ENCODE measurements around the gene DOCK11. TPM values are rescaled to one million over a fixed set of nuclear protein-coding genes. Genes with fewer than 3 reads are reported as not detected.

Gene DOCK11
- total RNA-seq, 4 donors from 2014 or later: 13.1 to 33.1 (median 25.4) TPM

DNA sequence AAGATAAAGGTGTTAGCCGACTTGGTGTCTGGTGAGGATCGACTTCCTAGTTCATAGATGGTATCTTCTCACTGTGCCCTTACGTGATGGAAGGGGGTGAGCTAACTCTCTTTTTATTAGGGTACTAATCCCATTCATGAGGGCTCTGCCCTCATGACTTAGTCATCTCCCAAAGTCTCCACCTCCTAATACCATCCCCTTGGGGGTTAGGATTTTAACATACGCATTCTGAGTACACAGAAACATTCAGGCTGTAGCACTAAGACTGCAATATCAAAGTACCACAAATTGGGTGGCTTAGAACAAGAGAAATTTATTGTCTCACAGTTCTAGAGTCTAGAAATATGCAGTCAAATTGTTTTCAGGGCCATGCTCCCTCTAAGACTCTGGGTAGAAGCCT, 173.8 kb downstream of the DOCK11 start:
- H3K36me3 ChIP-seq: no peaks in the 10 kb centered on the region
- no peak for DNase-seq
- H3K9me3 ChIP-seq: no peaks in the 10 kb centered on the region
- H3K4me1 ChIP-seq: no peaks in the 10 kb centered on the region
- H3K27me3 ChIP-seq: peaks cover 0 to 9% of the 10 kb centered on the region in 2 donors
- H3K27ac ChIP-seq: no peak overlapping the region
- no peak overlapping the region for H3K4me3 ChIP-seq
- TF ChIP-seq POLR2A (IDR thresholded peaks at IDR 0.05): no peak
- TF ChIP-seq, protein P1, sequence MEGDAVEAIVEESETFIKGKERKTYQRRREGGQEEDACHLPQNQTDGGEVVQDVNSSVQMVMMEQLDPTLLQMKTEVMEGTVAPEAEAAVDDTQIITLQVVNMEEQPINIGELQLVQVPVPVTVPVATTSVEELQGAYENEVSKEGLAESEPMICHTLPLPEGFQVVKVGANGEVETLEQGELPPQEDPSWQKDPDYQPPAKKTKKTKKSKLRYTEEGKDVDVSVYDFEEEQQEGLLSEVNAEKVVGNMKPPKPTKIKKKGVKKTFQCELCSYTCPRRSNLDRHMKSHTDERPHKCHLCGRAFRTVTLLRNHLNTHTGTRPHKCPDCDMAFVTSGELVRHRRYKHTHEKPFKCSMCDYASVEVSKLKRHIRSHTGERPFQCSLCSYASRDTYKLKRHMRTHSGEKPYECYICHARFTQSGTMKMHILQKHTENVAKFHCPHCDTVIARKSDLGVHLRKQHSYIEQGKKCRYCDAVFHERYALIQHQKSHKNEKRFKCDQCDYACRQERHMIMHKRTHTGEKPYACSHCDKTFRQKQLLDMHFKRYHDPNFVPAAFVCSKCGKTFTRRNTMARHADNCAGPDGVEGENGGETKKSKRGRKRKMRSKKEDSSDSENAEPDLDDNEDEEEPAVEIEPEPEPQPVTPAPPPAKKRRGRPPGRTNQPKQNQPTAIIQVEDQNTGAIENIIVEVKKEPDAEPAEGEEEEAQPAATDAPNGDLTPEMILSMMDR (IDR thresholded peaks at IDR 0.05): no peak
- intact Hi-C loops (cut with DNase I; ENCODE audit: low total_unique reads): no loop called here

DNA sequence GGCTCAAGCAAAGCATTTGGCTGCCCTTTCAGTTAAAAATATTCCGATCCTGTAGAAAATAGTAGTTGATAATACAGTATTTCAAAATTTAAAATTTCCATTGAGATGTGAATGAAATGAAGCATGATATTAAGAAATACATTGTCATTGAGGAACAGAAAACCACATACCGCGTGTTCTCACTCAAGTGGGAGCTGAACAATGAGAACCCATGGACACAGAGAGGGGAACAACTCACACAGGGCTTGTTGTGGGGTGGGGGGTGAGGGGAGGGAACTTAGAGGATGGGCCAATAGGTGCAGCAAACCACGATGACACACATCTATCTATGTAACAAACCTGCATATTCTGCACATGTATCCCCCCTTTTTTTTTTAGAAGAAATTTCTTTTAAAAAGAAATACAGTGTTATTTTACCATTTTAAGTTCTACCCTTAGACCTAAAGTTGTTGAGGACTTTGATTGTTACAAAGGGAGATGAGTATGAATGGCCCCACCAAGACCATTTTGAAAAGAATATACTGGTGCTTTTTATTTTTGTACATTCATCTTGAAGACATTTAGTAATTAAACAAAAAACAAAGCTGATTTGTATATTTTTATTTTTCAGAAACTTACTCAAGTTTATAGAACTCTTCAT, 179.8 kb downstream of the DOCK11 start:
- no peaks in the 10 kb centered on the region for H3K9me3 ChIP-seq
- TF ChIP-seq POLR2A (IDR thresholded peaks at IDR 0.05): no peak
- TF ChIP-seq, protein P1 (IDR thresholded peaks at IDR 0.05): no peak
- no peak overlapping the region for H3K27ac ChIP-seq
- H3K36me3 ChIP-seq: no peaks in the 10 kb centered on the region
- H3K4me1 ChIP-seq: no peaks in the 10 kb centered on the region
- no peak overlapping the region for H3K4me3 ChIP-seq
- DNase-seq: no peak
- intact Hi-C loops (cut with DNase I; ENCODE audit: low total_unique reads): no loop called here
- H3K27me3 ChIP-seq: no peaks in the 10 kb centered on the region

DNA sequence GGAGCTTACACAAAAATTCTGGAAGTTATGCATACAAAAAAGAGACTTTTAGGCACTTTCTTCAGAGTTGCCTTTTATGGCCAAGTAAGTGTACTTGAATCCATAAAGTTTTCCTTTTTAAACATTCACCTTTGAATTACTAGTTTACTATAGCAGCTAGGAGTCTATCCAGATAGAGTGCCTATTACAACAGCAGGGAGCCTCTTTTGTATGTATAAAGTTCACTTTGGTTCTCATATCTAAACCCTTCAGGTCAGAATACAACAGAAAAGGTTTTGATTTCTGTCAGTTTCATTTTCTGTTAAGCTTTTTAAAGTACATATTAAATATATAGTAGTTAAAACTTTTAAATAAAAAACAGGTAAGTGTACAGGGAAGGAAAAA, 180.3 kb downstream of the DOCK11 start:
- intact Hi-C loops (cut with DNase I; ENCODE audit: low total_unique reads): no loop called here
- no peaks in the 10 kb centered on the region for H3K9me3 ChIP-seq
- no peak for TF ChIP-seq POLR2A (IDR thresholded peaks at IDR 0.05)
- TF ChIP-seq, protein P1 (IDR thresholded peaks at IDR 0.05): no peak
- H3K27me3 ChIP-seq: no peaks in the 10 kb centered on the region
- DNase-seq: no peak
- no peak overlapping the region for H3K4me3 ChIP-seq
- H3K36me3 ChIP-seq: no peaks in the 10 kb centered on the region
- no peaks in the 10 kb centered on the region for H3K4me1 ChIP-seq
- no peak overlapping the region for H3K27ac ChIP-seq

DNA sequence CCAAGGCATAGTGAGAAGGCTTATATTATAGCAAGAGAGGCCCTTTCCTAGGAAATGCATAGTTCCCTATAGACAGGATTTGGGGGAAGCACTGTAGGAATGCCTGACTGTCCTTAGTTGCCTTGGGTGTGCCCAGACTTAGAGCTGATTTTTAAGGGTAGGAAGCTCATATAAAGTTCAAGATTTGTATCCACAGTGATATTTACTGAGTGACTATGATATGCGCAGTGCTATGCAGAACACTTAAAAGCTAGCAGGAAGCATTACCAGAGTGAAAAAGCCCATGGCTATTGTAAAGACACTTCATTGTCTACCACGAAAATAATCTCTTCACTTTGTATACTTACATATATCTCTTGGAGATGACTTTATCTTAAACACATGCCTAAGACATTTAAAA, 181.7 kb downstream of the DOCK11 start:
- intact Hi-C loops (cut with DNase I; ENCODE audit: low total_unique reads): no loop called here
- no peak for DNase-seq
- no peaks in the 10 kb centered on the region for H3K27me3 ChIP-seq
- TF ChIP-seq, protein P1 (IDR thresholded peaks at IDR 0.05): no peak
- TF ChIP-seq POLR2A (IDR thresholded peaks at IDR 0.05): no peak
- no peak overlapping the region for H3K27ac ChIP-seq
- H3K9me3 ChIP-seq: no peaks in the 10 kb centered on the region
- no peaks in the 10 kb centered on the region for H3K4me1 ChIP-seq
- no peak overlapping the region for H3K4me3 ChIP-seq
- H3K36me3 ChIP-seq: no peaks in the 10 kb centered on the region

DNA sequence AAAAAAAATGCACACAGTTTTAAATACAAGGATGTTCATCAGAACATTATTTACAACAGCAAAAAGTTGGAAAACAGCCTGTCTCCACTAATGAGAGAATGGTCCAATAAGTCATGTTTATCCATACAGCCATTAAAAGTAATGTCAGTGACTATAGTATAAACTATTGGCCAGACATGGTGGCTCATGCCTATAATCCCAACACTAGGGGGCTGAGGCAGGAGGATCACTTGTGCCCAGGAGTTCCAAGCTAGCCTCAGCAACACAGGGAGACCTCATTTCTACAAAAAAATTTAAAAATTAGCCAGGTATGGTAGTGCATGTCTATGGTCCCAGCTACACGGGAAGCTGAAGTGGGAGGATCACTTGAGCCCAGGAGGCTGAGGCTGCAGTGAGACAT, 183.7 kb downstream of the DOCK11 start:
- H3K27ac ChIP-seq: no peak overlapping the region
- DNase-seq: no peak
- no peaks in the 10 kb centered on the region for H3K9me3 ChIP-seq
- H3K36me3 ChIP-seq: no peaks in the 10 kb centered on the region
- intact Hi-C loops (cut with DNase I; ENCODE audit: low total_unique reads): no loop called here
- no peaks in the 10 kb centered on the region for H3K4me1 ChIP-seq
- no peak for TF ChIP-seq POLR2A (IDR thresholded peaks at IDR 0.05)
- TF ChIP-seq, protein P1 (IDR thresholded peaks at IDR 0.05): no peak
- no peaks in the 10 kb centered on the region for H3K27me3 ChIP-seq
- no peak overlapping the region for H3K4me3 ChIP-seq

All from uterus (tissue), 4 donors.